ENCODE measurements around the gene IRF6.

Gene IRF6

GRCh38 chr1:209805875-209806760, at the start of gene IRF6:
IRF6 (minus strand) TSS chr1:209806142; CDS start chr1:209801413, 4,729 bp downstream.
- DNase-seq (ENCODE audit: low spot score): peak; percentile 55

GRCh38 chr1:209855623-209856022, 49.7 kb upstream of the IRF6 start:
- DNase-seq (ENCODE audit: low spot score): no peak

DNA sequence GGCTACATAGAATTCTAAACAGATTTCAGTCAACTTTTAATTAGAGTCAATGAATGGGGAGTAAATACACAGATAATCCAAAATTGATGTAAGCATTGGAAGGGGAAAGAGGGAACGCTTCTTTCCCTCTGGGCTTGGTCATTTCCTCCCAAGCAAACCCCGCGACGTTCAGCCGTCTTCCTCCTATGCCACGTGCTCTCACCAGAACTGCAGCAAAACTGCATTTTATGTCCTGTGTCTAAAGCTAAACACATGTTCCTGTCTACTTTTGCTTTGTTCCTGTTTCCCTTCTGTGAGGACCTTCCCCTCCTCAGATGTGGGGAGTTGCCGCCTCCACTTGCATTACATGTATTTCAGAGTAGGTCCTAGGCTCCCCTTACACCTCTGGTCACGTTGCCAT, 49.1 kb upstream of the IRF6 start:
- no peak for DNase-seq (ENCODE audit: low spot score)

- peak; percentile 72 for DNase-seq (ENCODE audit: low spot score)
These were observed 48.3 kb upstream of the IRF6 start for GRCh38 chr1:209854196-209854595.

DNA sequence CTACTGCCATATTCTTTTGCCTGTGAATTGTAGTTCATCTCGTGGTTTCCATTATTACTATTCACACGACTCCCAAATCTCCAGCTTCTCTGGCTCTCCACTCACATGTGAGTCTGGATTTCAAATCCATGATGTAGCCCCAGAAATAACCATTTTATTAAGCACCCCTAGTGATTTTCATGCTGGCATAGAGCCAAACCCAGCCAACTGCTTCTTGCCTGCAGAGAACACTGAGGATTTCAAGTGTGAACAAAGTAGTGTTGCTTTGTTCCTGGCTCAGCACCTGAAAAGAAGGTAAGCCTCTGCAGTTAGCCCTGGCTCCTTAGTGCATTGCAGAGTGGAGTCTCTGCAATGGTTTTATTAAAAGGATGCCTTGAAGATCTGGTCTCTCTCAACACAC, 47.7 kb upstream of the IRF6 start:
- no peak for DNase-seq (ENCODE audit: low spot score)

DNA sequence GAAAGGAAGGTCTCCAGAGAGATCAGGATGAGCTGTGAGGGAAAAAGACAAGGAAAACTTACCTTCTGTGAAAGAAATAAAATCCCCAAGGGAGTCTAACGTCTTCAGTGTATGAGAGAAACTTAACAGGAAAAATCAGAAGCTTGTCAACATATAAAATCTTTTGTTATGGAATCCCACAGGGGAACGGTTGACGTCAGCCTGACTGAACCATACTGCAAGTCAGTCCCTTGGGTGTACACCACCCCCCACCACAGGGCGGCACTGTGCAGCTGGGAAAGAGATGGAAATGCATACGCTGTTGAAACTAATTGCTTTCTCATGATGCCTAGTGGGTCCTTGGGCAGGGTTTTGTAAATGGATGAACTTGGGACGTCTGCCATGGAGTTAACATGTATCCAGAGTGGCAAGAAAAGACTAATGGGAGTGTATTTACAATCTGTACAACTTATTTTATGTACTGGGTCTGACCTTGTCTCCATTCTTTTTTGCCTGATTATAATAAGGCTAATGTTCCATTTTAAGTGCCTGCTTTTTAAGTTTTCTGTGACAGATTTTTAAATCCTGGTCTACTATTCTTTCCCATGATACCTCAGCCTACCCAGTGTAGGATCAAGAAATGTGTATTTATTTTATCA, 44.5 kb upstream of the IRF6 start:
- peak; percentile 83 for DNase-seq (ENCODE audit: low spot score)

- no peak for DNase-seq (ENCODE audit: low spot score)
These were observed 43.4 kb upstream of the IRF6 start for GRCh38 chr1:209849388-209849787.

DNA sequence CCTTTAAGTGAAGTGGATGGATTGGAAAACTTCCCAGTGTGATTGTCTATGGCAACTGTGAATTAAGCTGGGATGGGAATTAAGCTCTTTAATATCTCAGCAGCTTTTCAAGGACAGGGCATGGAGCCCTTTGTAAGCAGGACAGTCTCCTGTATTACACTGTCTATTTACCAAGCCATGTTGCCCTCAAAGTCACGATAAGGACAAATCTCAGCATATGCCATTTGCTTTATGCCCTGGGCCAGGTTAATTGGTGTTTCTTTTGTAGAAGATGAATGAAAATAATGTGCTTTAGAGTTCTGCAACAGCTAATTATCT, 39.4 kb upstream of the IRF6 start:
- no peak for DNase-seq (ENCODE audit: low spot score)

DNA sequence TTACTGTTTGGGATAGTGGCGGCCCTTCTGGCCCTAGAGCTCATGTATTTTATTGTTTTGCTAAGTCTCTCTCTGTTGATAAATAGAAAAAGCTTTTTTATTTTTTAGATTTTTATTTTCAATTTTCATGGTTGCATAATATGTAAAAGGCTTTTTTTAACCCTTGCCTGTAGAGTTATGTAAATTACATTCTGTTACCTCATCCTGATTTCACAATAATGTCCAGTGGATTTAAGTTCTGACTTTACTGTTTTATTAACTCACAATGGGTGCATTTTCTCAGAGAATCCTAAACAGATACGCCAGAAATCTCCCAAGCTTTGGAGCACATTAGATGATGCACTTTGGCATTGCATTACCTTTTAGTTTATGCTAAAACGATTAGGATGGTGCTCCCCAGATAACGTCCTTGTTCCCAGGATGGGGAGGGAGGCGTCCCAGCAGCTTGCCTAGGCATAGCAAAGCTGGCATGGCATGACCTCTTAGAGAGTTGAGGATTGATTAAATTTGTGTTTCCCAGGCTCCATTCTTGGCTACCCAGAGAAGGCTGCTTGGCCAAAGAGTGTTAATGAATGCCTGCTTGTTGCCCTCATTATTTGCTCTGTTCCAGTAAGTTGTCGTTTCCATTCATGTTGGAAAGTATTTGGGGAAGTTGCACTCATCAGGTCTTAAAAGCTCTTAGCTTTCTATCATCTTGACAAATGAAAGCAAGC, 38.9 kb upstream of the IRF6 start:
- DNase-seq (ENCODE audit: low spot score): peak; percentile 54

DNA sequence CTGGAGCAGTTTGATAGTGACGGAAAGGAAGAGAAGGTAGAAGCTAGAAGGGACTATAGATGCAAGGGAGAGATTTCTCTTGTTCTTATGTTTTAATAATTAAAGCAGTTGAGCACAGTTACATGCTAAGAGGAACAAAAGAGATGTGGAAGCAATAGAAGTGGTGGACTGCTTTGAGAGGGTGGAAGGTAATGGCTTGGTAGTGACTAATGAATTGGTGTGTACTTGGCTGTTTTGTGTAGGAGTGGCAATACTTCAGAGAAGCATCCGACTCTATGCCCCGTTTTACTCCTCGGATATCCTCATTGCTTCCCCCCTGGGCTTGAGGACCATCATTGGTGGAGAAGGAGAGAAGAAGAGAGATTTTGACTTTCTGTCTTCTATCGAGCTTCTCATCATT, 34.7 kb upstream of the IRF6 start:
- DNase-seq (ENCODE audit: low spot score): no peak

DNA sequence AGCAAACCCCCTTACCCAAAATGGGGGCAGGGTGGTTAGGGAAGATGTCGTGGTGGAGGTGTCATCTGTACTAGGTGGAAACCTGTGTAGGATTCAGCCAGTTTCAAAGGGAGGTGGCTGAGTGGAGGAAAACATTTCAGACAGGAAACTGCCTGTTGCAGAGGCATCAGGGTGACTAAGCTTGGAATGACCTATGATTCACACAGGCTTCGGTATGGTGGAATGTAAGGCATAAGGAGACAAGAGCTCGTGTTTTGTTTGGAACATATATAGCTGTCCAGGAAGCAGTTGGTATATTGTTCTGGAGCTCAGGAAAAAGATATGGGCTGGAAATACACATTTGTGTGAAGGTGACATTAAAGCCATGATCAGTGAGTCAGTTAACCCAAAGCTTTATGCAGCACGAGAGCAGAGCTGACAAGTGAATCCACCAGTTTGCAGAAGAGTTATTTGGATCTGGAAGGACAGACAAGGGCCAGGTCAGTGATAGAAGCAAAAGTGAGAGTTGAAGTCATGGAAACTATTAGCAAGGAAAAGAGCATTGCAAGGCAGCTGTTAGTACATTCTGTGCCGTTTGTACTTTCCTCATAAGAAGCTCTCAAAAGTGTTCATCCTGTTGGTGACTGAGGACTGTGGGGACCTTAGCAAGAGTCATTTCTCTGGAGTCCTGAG, 34.1 kb upstream of the IRF6 start:
- no peak for DNase-seq (ENCODE audit: low spot score)

GRCh38 chr1:209838537-209838936, 32.6 kb upstream of the IRF6 start:
- DNase-seq (ENCODE audit: low spot score): no peak

DNA sequence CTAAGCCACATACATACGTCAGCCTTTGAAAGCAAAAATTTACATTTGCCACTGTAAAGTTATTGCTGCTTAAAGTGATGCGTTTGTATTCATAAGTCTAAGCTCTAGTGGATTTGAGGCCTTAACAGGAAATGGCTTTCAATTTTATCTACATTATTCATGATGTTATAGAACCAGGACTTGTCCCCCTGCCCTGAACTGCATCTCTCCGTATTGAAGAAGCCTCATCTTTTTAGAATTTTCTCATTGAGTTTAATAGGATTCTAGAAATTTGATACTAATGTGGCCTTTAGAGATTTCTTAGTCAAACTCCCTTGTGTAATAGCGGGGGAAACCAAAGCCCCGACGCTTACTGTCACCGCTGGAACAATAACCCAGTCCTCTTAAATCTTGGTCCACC, 31.7 kb upstream of the IRF6 start:
- DNase-seq (ENCODE audit: low spot score): no peak

DNA sequence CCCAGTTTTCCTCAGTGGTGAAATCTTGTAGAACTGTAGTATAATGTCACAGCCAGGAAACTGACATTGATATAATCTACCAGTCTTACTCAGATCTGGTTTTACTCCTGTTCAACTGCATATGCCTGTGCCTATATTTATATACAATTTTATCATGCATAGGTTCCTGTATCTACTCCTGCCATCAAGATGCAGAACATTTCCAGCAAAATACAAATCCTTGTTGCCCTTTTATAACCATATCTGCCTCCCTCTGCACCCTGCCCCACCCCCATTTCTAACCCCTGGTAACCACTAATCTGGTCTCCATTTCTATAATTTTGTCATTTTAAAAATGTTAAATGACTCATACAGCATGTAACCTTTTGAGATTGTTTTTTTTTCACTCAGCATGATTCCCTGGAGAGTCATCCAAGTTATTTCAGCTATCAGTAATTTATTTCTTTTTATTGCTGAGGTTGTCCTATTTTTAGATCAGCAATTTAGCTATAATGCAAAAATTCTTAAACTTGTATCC, 29.9 kb upstream of the IRF6 start:
- no peak for DNase-seq (ENCODE audit: low spot score)

DNA sequence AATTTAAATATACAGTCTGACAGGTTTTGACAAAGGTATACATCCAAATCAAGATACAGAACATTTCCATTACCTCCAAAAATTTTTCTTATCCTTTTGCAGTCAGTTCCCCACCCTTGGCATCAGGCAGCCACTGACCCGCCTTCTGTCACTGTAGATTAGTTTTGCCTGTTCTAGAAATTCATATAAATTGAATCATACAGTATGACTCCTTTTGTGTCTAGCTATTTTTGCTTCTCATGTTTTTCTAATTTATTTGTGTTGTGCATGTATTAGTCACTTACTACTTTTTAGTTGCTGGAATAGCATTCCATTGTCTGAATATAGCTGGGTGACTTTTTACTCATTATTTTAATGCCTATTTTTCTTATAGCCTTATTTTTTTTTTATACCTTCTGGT, 25.7 kb upstream of the IRF6 start:
- no peak for DNase-seq (ENCODE audit: low spot score)

- DNase-seq (ENCODE audit: low spot score): no peak
These were observed 24.8 kb upstream of the IRF6 start for GRCh38 chr1:209830722-209831121.

- no peak for DNase-seq (ENCODE audit: low spot score)
These were observed 23.8 kb upstream of the IRF6 start for GRCh38 chr1:209829716-209830115.

GRCh38 chr1:209827384-209828262, 21.7 kb upstream of the IRF6 start, which contains the start of gene UTP25:
UTP25 (plus strand) TSS chr1:209827972; CDS start chr1:209828064, 92 bp downstream.
- peak; percentile 95 for DNase-seq (ENCODE audit: low spot score)

DNA sequence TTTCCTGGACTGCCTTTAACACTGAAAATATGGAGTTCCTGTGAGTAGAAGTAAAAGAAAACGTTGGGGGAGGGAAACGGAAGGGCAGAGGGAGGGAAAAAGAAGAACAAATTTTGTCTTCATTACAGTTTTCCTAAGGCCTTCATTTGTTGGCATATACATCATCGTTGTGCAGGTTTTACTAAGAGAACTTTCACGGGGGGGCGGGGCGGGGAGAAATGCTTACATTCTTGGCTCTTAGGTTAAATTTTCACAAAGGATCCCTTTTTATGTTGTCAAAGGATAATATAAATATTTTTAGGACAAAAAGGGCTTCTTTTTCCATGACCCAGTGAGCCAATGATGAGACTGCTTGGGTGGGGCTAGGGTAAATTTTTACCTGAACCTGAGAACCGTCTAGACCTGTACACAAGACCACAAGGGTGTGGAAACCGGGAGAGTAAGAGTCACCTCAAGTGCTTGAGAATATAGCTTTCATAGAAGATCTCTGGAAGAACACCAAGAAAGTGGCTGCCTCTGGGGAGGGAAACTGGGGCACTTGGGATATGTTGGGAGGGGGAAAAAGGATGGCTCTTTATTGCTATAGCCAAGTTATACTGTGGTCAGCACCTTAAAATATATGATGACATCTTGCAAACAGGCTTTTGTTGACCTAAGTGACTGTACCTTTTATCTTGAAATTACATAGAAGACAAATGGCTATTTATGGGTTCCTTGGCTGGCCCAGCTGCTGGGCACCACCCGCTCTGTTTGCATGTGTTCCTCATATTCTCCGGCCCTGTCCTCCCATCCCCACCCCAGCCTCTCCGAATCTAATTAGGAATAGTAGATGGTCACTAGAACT, 19.9 kb upstream of the IRF6 start:
- no peak for DNase-seq (ENCODE audit: low spot score)
